GM13976 (cell line): ENCODE data around the gene CACFD1.

Experiments
- DNase-seq: peaks from one replicate; pipeline ENCODE4 v3.0.0; 2012; ENCODE audit warnings: low spot score
- CTCF ChIP-seq: IDR thresholded peaks from 2 replicates; pipeline ENCODE4 v1.5.1; 2012; ENCODE audit warnings: borderline replicate concordance, mild to moderate bottlenecking; ENCODE audit not compliant: insufficient read depth; ENCODE audit errors: extremely low read depth, missing control alignments, control extremely low read depth
- in situ Hi-C: fragments of 300-500 bp; cut with MboI; formaldehyde crosslinking; loops from one replicate; pipeline ENCODE4 v1.12.0; 2022; ENCODE audit warnings: low sequenced_read_pairs, mixed read lengths, inconsistent platforms; ENCODE audit not compliant: unreplicated experiment

CACFD1 gene

GRCh38 chr9:133459476-133460404 is at the start of gene CACFD1:
CACFD1 (plus strand) TSS chr9:133459978; CDS start chr9:133460067, 89 bp downstream.
- TF ChIP-seq CTCF = no peak
- in situ Hi-C loops = no loop called here
- DNase-seq = peak; percentile 99

GRCh38 chr9:133415170-133415569 is 44.6 kb upstream of the CACFD1 start:
- TF ChIP-seq CTCF = no peak
- no peak for DNase-seq
- in situ Hi-C loops = no loop called here

- in situ Hi-C loops = no loop called here
- peak; percentile 86 for DNase-seq
- no peak for TF ChIP-seq CTCF
Observed at GRCh38 chr9:133417541-133418461, 42.0 kb upstream of the CACFD1 start, which contains the start of gene REXO4. REXO4 (minus strand) TSS chr9:133418010; CDS start chr9:133417844, 166 bp downstream.

- no peak for TF ChIP-seq CTCF
- DNase-seq = no peak
- in situ Hi-C loops = no loop called here
Observed at GRCh38 chr9:133419005-133419404, 40.8 kb upstream of the CACFD1 start.

- peak; percentile 86 for DNase-seq
- in situ Hi-C loops = no loop called here
- TF ChIP-seq CTCF = no peak
Observed at GRCh38 chr9:133420392-133420827, 39.4 kb upstream of the CACFD1 start.
